Breast epithelium (tissue), 4 donors: ENCODE measurements around the gene SLC6A19. TPM values are rescaled to one million over a fixed set of nuclear protein-coding genes. Genes with fewer than 3 reads are reported as not detected.

Experiments
- DNase-seq, 2 donors: peaks; one replicate each; pipeline ENCODE4 v3.0.0-alpha.2; 2019; ENCODE audit warnings: low spot score in 2 of 2
- H3K27ac ChIP-seq, 2 donors: fragments of 200-600 bp; sonication (generic) in 1 of 2; one replicate each; pipeline ENCODE4 v1.5.1; 2016 to 2019; ENCODE audit warnings: mild to moderate bottlenecking in 1 of 2
- H3K27me3 ChIP-seq, 2 donors: fragments of 200-600 bp; sonication (generic) in 1 of 2; one replicate each; pipeline versions ENCODE4 v1.5.1 to v1.6.0; 2017 to 2019; ENCODE audit warnings: control low read depth in 1 of 2, mild to moderate bottlenecking in 1 of 2
- H3K36me3 ChIP-seq: fragments of 200-600 bp; one replicate; pipeline ENCODE4 v1.5.1; 2019
- H3K4me1 ChIP-seq, 2 donors: fragments of 200-600 bp; sonication (generic); one replicate each; pipeline ENCODE4 v1.5.1; 2016 to 2019; ENCODE audit warnings: control low read depth in 1 of 2
- H3K4me3 ChIP-seq, 3 donors: fragments of 200-600 bp; sonication (generic); 1 replicate in 2 of 3; 2 replicates in 1 of 3; pipeline ENCODE4 v1.5.1; 2016 to 2019; ENCODE audit warnings: mild to moderate bottlenecking in 3 of 3, moderate library complexity in 2 of 3
- H3K9me3 ChIP-seq, 2 donors: fragments of 200-600 bp; sonication (generic) in 1 of 2; one replicate each; pipeline ENCODE4 v1.5.1; 2016 to 2019; ENCODE audit warnings: control low read depth in 1 of 2
- CTCF ChIP-seq, 3 donors: fragments of 450-650 bp; IDR thresholded peaks; one replicate each; pipeline ENCODE4 v1.5.1; 2016 to 2017; ENCODE audit warnings: antibody characterized with exemption in 3 of 3, mild to moderate bottlenecking in 3 of 3, moderate library complexity in 3 of 3
- POLR2A ChIP-seq: fragments of 450-650 bp; IDR thresholded peaks from one replicate; pipeline ENCODE4 v1.6.1; 2016; ENCODE audit warnings: antibody characterized with exemption, mild to moderate bottlenecking, moderate library complexity
- POLR2AphosphoS5 ChIP-seq, 3 donors: sonication (generic); formaldehyde crosslinking; IDR thresholded peaks; one replicate each; pipeline ENCODE4 v1.6.1; 2017; ENCODE audit warnings: antibody characterized with exemption in 3 of 3
- intact Hi-C: fragments of 100-400 bp; cut with DNase I; formaldehyde crosslinking; loops from one replicate; pipeline ENCODE4 v1.15.1; 2023; ENCODE audit warnings: low total_unique reads
- total RNA-seq, 3 donors: library from RNA; depleted of rRNA; stranded (reverse); fragments of >200 nt; gene quantifications; one replicate each; pipeline ENCODE4 v1.1.0, GENCODE V29; 2016

The SLC6A19 gene
- total RNA-seq, 3 donors from 2014 or later: not detected

DNA sequence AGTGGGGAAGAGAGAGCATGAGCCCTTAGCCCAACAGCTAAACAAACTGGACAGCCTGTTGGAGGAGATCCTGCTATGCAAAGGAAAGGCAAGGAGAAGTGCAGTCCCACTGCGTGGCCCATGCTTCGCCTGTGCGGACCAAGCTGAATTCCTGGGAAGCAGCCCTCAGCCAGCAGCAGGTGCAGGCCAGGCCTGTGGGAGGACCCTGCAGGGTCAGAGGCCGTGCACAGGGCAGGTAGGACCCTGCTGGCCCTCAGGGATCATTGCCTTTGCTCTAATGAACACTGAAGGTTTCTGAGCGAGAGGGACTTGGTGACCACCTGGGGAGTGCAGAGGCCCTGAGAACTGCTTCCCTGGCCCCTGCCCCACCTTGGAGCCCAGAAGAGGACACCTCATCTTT, 6.0 kb upstream of the SLC6A19 start:
- H3K27ac ChIP-seq: no peak overlapping the region
- peaks cover 0 to 52% of the 10 kb centered on the region in 2 donors for H3K27me3 ChIP-seq
- no peaks in the 10 kb centered on the region for H3K36me3 ChIP-seq
- no peaks in the 10 kb centered on the region for H3K4me1 ChIP-seq
- H3K9me3 ChIP-seq: no peaks in the 10 kb centered on the region
- intact Hi-C loops: no loop called here
- no peak overlapping the region for H3K4me3 ChIP-seq
- no peak for TF ChIP-seq CTCF (IDR thresholded peaks at IDR 0.05)
- TF ChIP-seq POLR2A: no peak
- TF ChIP-seq POLR2AphosphoS5 (IDR thresholded peaks at IDR 0.05): no peak
- DNase-seq: no peak

- no peaks in the 10 kb centered on the region for H3K4me1 ChIP-seq
- H3K9me3 ChIP-seq: no peaks in the 10 kb centered on the region
- H3K27me3 ChIP-seq: peaks cover 0 to 52% of the 10 kb centered on the region in 2 donors
- intact Hi-C loops: no loop called here
- DNase-seq: no peak
- H3K4me3 ChIP-seq: no peak overlapping the region
- no peak overlapping the region for H3K27ac ChIP-seq
- TF ChIP-seq CTCF (IDR thresholded peaks at IDR 0.05): no peak
- TF ChIP-seq POLR2A: no peak
- no peak for TF ChIP-seq POLR2AphosphoS5 (IDR thresholded peaks at IDR 0.05)
- no peaks in the 10 kb centered on the region for H3K36me3 ChIP-seq
These were observed 5.5 kb upstream of the SLC6A19 start for GRCh38 chr5:1195916-1196315.

- no peak overlapping the region for H3K27ac ChIP-seq
- intact Hi-C loops: no loop called here
- no peak overlapping the region for H3K4me3 ChIP-seq
- no peaks in the 10 kb centered on the region for H3K4me1 ChIP-seq
- TF ChIP-seq CTCF (IDR thresholded peaks at IDR 0.05) (no peak), POLR2A (no peak), POLR2AphosphoS5 (IDR thresholded peaks at IDR 0.05) (no peak)
- no peak for DNase-seq
- H3K36me3 ChIP-seq: no peaks in the 10 kb centered on the region
- H3K9me3 ChIP-seq: no peaks in the 10 kb centered on the region
- peaks cover 0 to 57% of the 10 kb centered on the region in 2 donors for H3K27me3 ChIP-seq
These were observed 4.8 kb upstream of the SLC6A19 start for GRCh38 chr5:1196562-1196961.

- H3K36me3 ChIP-seq: no peaks in the 10 kb centered on the region
- H3K27me3 ChIP-seq: peaks cover 0 to 69% of the 10 kb centered on the region in 2 donors
- H3K4me1 ChIP-seq: no peaks in the 10 kb centered on the region
- no peak for DNase-seq
- no peak overlapping the region for H3K4me3 ChIP-seq
- no peak for TF ChIP-seq POLR2AphosphoS5 (IDR thresholded peaks at IDR 0.05)
- intact Hi-C loops: no loop called here
- H3K9me3 ChIP-seq: no peaks in the 10 kb centered on the region
- no peak overlapping the region for H3K27ac ChIP-seq
These were observed 3.3 kb upstream of the SLC6A19 start for GRCh38 chr5:1197876-1198666.

- peaks cover 0 to 80% of the 10 kb centered on the region in 2 donors for H3K27me3 ChIP-seq
- TF ChIP-seq POLR2AphosphoS5 (IDR thresholded peaks at IDR 0.05): no peak
- TF ChIP-seq POLR2A: no peak
- TF ChIP-seq CTCF (IDR thresholded peaks at IDR 0.05): no peak
- DNase-seq: no peak
- no peak overlapping the region for H3K4me3 ChIP-seq
- no peaks in the 10 kb centered on the region for H3K9me3 ChIP-seq
- H3K4me1 ChIP-seq: no peaks in the 10 kb centered on the region
- H3K27ac ChIP-seq: no peak overlapping the region
- no peaks in the 10 kb centered on the region for H3K36me3 ChIP-seq
- intact Hi-C loops: no loop called here
These were observed 2.1 kb upstream of the SLC6A19 start for GRCh38 chr5:1199340-1199648.
